Omental fat pad (tissue), 4 donors: ENCODE results near the gene FOXC2. TPM values are rescaled to one million over a fixed set of nuclear protein-coding genes. Genes with fewer than 3 reads are reported as not detected.

Experiments used
- ATAC-seq: fragments of 150-250 bp; one replicate; pipeline ENCODE4 v1.9.1; 2016; ENCODE audit warnings: mild to moderate bottlenecking, moderate library complexity; ENCODE audit not compliant: low FRiP score
- DNase-seq: peaks from one replicate; pipeline ENCODE4 v3.0.0-alpha.2; 2019; ENCODE audit warnings: low spot score
- CTCF ChIP-seq, 3 donors: fragments of 450-650 bp; IDR thresholded peaks; one replicate each; pipeline ENCODE4 v1.5.1; 2016 to 2017; ENCODE audit warnings: antibody characterized with exemption in 3 of 3, mild to moderate bottlenecking in 3 of 3, moderate library complexity in 2 of 3
- total RNA-seq, 4 donors: library from RNA; depleted of rRNA; stranded (reverse); fragments of >200 nt; gene quantifications; one replicate each; pipeline ENCODE4 v1.1.0, GENCODE V29; 2016

The FOXC2 gene
- total RNA-seq, 4 donors from 2014 or later, result 0.25 to 0.72 (median 0.38) TPM

DNA sequence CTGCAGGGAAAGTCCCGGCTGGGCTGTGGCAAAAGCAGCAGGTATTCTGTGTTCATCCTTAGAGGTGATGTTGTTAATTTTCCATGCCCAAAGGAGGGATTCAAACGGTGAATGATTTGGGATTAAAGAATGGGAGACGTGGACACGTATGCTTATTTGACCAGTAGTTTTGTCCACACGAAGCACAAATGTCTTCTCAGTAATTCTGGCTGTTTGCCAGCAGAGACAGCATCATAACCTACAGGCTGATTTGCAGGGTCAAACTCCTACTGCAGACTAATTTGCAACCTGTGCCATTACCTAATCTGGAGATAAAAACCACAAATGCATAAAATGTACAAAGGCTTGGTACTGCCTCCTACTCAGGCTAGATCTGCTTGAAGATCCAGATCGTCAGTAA, 25.7 kb upstream of the FOXC2 start:
- DNase-seq, result no peak
- TF ChIP-seq CTCF (IDR thresholded peaks at IDR 0.05), result no peak
- no peak for ATAC-seq

DNA sequence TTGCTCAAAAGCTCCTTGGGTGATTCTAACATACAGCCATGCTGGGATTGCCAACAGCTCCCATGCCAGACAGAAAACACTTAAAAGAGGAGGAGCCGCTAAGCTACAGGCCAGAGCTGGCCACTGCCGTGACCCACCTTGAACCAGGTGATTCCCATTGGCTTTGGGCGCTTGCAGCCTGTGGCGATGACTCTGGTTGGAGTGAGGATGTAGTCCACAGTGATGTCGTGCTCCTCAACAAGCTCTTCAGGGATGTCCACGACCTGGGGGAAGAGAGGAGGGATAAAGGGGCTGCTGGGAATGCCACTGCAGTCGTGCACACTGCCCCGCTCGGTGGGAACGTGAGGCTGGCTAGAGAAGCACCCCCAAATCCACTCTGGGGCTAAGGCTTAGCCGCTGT, 25.1 kb upstream of the FOXC2 start:
- ATAC-seq (no peak), DNase-seq (no peak)
- no peak for TF ChIP-seq CTCF (IDR thresholded peaks at IDR 0.05)

GRCh38 chr16:86542756-86543750, 23.6 kb upstream of the FOXC2 start:
- ATAC-seq, result no peak
- no peak for DNase-seq
- TF ChIP-seq CTCF (IDR thresholded peaks at IDR 0.05), result no peak

DNA sequence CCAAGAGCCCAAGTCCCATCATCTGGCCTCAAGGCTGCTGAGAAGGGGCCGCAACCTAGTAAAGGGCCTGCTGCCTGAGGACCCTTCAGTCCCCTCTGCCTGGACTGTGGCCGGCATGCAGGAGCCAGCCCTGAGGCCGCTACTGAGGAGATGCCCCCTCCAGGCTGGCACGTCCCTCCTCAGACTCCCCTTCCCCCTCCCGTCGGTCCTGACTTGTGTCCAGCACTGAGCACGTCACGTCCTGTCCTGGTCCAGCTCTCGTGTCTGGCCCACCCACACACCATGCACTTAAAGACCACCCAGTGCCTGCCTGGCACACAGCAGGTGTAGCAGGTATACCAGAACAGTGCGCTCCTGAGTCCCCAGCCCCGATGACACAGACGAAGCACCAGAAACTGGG, 21.1 kb upstream of the FOXC2 start:
- DNase-seq, result no peak
- ATAC-seq, result no peak
- no peak for TF ChIP-seq CTCF (IDR thresholded peaks at IDR 0.05)

DNA sequence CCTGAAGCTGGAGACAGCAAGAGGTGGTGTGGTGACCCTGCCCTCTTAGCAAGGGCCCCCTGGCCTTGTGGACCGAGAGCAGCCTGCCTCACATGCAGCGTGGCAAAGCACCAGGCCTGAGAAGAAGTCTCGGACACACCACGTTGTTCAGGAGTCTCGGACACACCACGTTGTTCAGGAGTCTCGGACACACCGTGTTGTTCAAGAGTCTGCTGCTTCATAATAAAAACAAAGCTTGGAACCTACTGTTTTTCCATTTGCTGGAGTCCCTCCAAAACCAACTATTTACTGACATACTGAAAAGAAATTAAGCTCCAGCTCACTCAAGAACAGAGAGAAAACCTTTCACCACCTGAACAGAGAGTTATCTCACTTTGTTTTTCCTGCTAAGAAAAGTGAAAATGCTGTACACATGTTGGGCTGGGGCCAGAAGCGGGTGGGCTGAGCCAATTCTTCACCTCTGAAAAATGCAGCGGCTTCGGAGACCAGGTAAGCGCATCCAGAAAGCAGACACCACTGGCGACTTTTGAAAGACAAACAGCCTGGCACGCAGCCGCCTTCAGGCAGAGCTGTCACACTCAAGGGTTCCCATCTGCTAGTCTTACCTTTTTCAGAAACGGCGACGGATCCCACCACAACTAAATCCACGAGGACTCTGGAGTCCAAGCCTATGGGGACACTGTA, 20.5 kb upstream of the FOXC2 start:
- ATAC-seq (no peak), DNase-seq (no peak)
- no peak for TF ChIP-seq CTCF (IDR thresholded peaks at IDR 0.05)

DNA sequence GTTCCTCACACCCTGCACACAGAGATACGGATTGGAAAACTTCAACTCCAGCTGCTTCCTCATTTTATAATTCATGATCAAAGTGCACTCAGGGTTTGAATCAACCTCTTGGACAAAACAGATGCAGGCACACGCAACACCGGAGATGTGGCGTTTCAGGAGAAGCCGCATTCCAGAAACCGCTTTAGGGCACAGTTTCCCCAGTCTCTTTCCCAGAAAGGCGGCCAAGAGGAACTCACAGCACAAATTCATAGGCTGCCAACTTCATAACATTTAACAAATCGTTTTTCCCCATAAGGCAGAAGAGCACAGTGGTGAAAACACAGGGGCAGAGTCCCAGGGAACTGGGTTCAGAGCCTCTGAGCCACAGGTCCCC, 20.0 kb upstream of the FOXC2 start:
- no peak for TF ChIP-seq CTCF (IDR thresholded peaks at IDR 0.05)
- ATAC-seq, result no peak
- DNase-seq, result no peak
